ENCODE results near the gene TBC1D17. TPM values are rescaled to one million over a fixed set of nuclear protein-coding genes. Genes with fewer than 3 reads are reported as not detected.

TBC1D17 gene
- total and polyA plus RNA-seq, 9 donors: 23.1 to 77.5 (median 49.8) TPM

DNA sequence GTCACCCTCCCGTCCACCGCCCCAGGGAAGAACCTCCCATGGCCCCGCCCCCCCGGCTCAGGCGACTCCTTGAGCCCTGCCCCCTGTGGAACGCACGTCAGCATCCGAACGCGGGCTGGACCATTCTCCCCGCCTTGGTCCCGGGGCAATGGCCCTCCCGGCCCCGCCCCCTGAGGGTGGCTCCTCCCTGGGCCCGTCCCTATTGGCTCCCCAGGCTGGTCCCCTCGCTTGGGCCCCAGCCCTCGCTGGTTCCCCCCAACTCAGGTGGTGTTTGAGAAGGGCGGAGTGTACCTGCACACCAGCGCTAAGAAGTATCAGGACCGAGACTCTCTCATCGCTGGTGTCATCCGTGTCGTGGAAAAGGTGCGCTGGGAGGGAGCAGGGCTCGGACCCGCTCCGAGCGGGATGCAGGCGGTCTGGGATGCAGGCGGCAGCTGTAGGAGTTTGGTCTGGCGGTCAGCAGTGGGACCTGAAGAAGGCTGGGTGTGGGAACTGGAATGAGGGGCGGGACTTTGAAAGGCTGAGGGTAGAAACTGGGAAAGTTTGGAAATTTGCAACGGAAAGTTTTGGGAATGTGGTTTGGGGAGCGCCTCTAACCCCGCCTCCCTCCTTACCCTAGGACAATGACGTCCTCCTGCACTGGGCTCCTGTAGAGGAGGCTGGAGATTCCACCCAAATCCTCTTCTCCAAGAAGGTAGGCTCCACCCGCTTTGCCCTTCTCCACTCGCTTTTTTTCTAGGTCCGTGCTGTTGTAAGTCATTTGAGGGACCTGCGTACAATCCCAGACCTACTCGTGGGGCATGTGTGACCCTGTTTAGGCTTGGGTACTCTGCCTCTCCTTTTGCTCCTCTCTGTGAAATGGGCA, 609 bp downstream of the TBC1D17 start:
- H3K4me1 ChIP-seq (ENCODE audit: insufficient read depth): no peaks in the 10 kb centered on the region
- H3K27me3 ChIP-seq: no peaks in the 10 kb centered on the region
- H3K27ac ChIP-seq: peak overlapping the region; percentile 97 to 99
- DNase-seq: peak; percentile 98 to 99 (median 99)
- H3K4me3 ChIP-seq: peak overlapping the region; percentile 84
- H3K36me3 ChIP-seq: no peaks in the 10 kb centered on the region
- 4 to 7% (median 6%) methylated on average over 40 to 41 of the region's 41 CpGs for WGBS, 3 donors
- TF ChIP-seq EP300 (IDR thresholded peaks at IDR 0.05): no peak
- TF ChIP-seq, protein P1, sequence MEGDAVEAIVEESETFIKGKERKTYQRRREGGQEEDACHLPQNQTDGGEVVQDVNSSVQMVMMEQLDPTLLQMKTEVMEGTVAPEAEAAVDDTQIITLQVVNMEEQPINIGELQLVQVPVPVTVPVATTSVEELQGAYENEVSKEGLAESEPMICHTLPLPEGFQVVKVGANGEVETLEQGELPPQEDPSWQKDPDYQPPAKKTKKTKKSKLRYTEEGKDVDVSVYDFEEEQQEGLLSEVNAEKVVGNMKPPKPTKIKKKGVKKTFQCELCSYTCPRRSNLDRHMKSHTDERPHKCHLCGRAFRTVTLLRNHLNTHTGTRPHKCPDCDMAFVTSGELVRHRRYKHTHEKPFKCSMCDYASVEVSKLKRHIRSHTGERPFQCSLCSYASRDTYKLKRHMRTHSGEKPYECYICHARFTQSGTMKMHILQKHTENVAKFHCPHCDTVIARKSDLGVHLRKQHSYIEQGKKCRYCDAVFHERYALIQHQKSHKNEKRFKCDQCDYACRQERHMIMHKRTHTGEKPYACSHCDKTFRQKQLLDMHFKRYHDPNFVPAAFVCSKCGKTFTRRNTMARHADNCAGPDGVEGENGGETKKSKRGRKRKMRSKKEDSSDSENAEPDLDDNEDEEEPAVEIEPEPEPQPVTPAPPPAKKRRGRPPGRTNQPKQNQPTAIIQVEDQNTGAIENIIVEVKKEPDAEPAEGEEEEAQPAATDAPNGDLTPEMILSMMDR (IDR thresholded peaks at IDR 0.05): no peak
- TF ChIP-seq POLR2A (IDR thresholded peaks at IDR 0.05): no peak
- intact Hi-C loops (cut with DNase I): loop anchor here in 1 of 4 donors (2.0 kb wide), 1 partner anchor 51 kb away; the partner anchor contains the start of genes ATF5 and NUP62
- H3K9me3 ChIP-seq: no peaks in the 10 kb centered on the region

DNA sequence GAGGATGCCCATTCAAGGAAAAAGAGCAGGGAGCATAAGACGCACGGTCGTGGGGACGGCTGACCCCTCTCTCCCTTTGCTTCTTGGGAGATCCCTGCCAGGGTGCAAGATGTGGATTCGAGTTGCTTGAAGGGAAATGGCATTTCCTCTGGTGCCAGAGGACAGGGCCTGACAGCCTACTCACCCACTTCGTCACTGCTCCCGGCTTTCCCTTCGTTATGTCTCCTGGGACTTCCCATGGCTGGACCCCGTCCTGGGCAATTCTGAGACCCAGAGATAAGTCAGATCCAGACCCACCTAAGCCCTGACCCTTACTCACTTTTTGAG, 1.2 kb downstream of the TBC1D17 start:
- peak overlapping the region in 1 of 2 donors; percentile 99 for H3K27ac ChIP-seq
- DNase-seq: peak in 4 of 5 donors; percentile 43 to 53 (median 46)
- H3K4me3 ChIP-seq: peak overlapping the region; percentile 84
- no peaks in the 10 kb centered on the region for H3K27me3 ChIP-seq
- H3K4me1 ChIP-seq (ENCODE audit: insufficient read depth): no peaks in the 10 kb centered on the region
- 76 to 79% (median 77%) methylated on average over 9 of the region's 9 CpGs for WGBS, 3 donors
- no peaks in the 10 kb centered on the region for H3K36me3 ChIP-seq
- intact Hi-C loops (cut with DNase I): loop anchor here in 1 of 4 donors (2.0 kb wide), 1 partner anchor 50 kb away; the partner anchor contains the start of genes ATF5 and NUP62
- H3K9me3 ChIP-seq: no peaks in the 10 kb centered on the region
- TF ChIP-seq, protein P1 (IDR thresholded peaks at IDR 0.05): no peak
- TF ChIP-seq POLR2A (IDR thresholded peaks at IDR 0.05) (no peak), EP300 (IDR thresholded peaks at IDR 0.05) (no peak)

DNA sequence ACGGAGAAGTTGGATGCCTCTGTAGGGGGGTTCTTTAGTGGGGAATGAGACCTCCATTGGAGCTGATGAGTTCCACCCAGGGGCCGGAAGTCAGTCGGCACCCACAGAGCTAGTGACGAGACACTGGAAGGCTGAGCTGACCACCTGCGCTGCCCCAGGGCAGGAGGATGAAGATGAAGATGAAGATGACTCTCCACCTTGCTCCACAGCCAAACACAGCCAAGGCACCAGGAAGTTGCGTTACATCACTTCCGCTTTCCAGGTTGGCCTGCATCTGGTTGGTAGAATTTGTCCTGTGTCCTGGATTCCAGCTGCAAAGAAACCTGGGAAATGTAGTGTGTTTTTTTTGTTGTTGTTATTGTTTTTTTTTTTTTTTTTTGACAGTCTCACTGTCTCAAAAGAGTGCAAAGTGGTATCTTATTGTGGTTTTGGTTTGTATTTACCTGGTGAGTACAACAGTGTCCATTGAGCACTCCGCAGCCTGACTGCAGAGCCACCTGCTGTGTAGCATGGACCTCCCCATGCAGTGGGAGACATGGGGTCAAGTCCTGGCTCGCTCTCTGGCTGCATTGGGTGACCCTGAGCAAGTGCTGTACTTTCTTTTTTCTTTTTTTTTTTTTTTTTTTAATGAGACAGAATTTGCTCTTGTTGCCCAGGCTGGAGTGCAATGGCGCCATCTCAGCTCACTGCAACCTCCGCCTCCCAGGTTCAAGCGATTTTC, 1.9 kb downstream of the TBC1D17 start:
- H3K27ac ChIP-seq: no peak overlapping the region
- H3K36me3 ChIP-seq: no peaks in the 10 kb centered on the region
- TF ChIP-seq POLR2A (IDR thresholded peaks at IDR 0.05): no peak
- TF ChIP-seq EP300 (IDR thresholded peaks at IDR 0.05): no peak
- TF ChIP-seq, protein P1 (IDR thresholded peaks at IDR 0.05): no peak
- no peaks in the 10 kb centered on the region for H3K27me3 ChIP-seq
- intact Hi-C loops (cut with DNase I): loop anchor here in 1 of 4 donors (2.0 kb wide), 1 partner anchor 49 kb away; the partner anchor contains the start of genes ATF5 and NUP62
- peak in 4 of 5 donors; percentile 32 to 45 (median 43) for DNase-seq
- H3K4me3 ChIP-seq: no peak overlapping the region
- 92 to 93% (median 93%) methylated on average over 12 of the region's 12 CpGs for WGBS, 3 donors
- no peaks in the 10 kb centered on the region for H3K9me3 ChIP-seq
- H3K4me1 ChIP-seq (ENCODE audit: insufficient read depth): no peaks in the 10 kb centered on the region

DNA sequence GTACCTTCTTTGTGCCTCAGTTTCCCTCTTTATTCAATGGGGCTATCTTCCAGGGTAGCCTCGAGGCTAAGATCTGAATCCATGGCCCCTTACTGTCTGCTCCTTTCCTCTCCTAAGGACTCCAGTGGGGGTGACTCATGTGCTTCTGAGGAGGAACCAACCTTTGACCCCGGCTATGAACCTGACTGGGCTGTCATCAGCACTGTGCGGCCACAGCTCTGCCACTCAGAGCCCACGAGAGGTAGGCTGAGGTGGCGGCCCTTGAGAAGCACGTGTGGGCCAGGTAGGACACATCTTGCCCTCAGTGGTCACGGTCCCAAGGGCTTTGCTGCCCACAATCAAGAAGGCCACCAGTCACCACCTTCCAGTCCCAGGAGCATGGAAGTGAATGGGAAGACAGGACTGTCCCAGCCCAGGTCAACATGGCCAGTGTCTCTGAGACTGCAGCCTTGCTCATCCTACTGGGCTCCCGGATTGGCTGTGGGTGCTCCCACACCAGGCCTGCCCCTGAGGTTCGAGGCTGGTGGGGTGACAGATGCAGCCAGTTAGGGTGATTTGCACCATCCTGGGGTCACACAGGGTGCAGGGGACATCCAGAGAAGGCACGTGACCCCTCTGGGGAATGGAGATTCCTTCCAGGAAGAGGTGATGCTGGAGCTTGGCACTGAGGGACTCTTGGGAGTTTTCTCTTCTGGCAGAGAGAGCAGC, 2.8 kb downstream of the TBC1D17 start:
- WGBS, 3 donors: 87 to 93% (median 87%) methylated on average over 10 of the region's 10 CpGs
- no peaks in the 10 kb centered on the region for H3K4me1 ChIP-seq (ENCODE audit: insufficient read depth)
- H3K4me3 ChIP-seq: no peak overlapping the region
- no peak overlapping the region for H3K27ac ChIP-seq
- DNase-seq: peak in 1 of 5 donors; percentile 34
- TF ChIP-seq POLR2A (IDR thresholded peaks at IDR 0.05) (no peak), EP300 (IDR thresholded peaks at IDR 0.05) (no peak)
- TF ChIP-seq, protein P1 (IDR thresholded peaks at IDR 0.05): no peak
- no peaks in the 10 kb centered on the region for H3K27me3 ChIP-seq
- H3K36me3 ChIP-seq: no peaks in the 10 kb centered on the region
- H3K9me3 ChIP-seq: no peaks in the 10 kb centered on the region
- intact Hi-C loops (cut with DNase I): loop anchor here in 1 of 4 donors (5.0 kb wide), 1 partner anchor 133 kb away; no protein-coding TSS in a partner anchor
